HepG2 (cell line): ENCODE results near the gene TNK1. TPM values are rescaled to one million over a fixed set of nuclear protein-coding genes. Genes with fewer than 3 reads are reported as not detected.

Experiments
- ATAC-seq: fragments of 200-7000 bp; cut with Tn5 transposase; 3 replicates; pipeline ENCODE4 v1.9.1; 2020; ENCODE audit warnings: mild to moderate bottlenecking, moderate library complexity
- BruUV-seq: library from RNA; stranded (reverse); fragments of 400-500 nt; replicated peaks from 2 replicates; lab custom pipeline; 2021; lab: Mats Ljungman, UMichigan
- CTCF ChIA-PET: fragments of 300-600 bp; formaldehyde crosslinking; extraction: SDS; loops from one replicate; lab custom pipeline; 2021; ENCODE audit warnings: low total read pairs, inconsistent platforms, low intra/inter-chr PET ratio; lab: Yijun Ruan, JAX
- POLR2A ChIA-PET: fragments of 350-600 bp; sonication (Branson Sonifier 250); formaldehyde crosslinking; loops from one replicate; lab custom pipeline; 2020; ENCODE audit warnings: antibody characterized with exemption, inconsistent platforms; lab: Yijun Ruan, JAX
- DNase-seq: peaks from one replicate; pipeline ENCODE4 v3.0.0-alpha.2; 2015; ENCODE audit warnings: low spot score
- FAIRE-seq: peaks from 3 replicates; lab custom pipeline; 2011; peaks lifted over from hg19 to GRCh38; lab: Jason Lieb, UNC
- H2AFZ ChIP-seq: one replicate; pipeline ENCODE4 v1.6.1; 2011; ENCODE audit warnings: low read length, inconsistent platforms
- H3K27ac ChIP-seq: fragments of 300-600 bp; 3 replicates; pipeline ENCODE4 v1.8.0; 2011; ENCODE audit warnings: mixed run types, mild to moderate bottlenecking, mixed read lengths, low read length, inconsistent platforms; ENCODE audit not compliant: insufficient read depth; ENCODE audit errors: extremely low read length
- H3K27me3 ChIP-seq, 2 experiments: fragments of 200-600 bp in 1 of 2; 2 replicates in 1 of 2; 3 replicates in 1 of 2; pipeline versions ENCODE4 v1.6.0 to v1.8.0; 2011; ENCODE audit warnings: low read length in 2 of 2, mild to moderate bottlenecking in 2 of 2, moderate library complexity in 2 of 2, inconsistent platforms in 1 of 2; ENCODE audit not compliant: insufficient read depth in 2 of 2, control insufficient read depth in 1 of 2
- H3K36me3 ChIP-seq, 2 experiments: fragments of 200-600 bp in 1 of 2; replicated peaks in 1 of 2; 2 replicates in 1 of 2; 3 replicates in 1 of 2; pipeline versions ENCODE4 v1.5.1 to v1.8.0; 2011; ENCODE audit warnings: low read length in 2 of 2, inconsistent platforms in 1 of 2; ENCODE audit not compliant: insufficient read depth in 2 of 2, control insufficient read depth in 1 of 2
- H3K4me1 ChIP-seq: 2 replicates; pipeline ENCODE4 v1.5.1; 2012; ENCODE audit warnings: low read length, inconsistent platforms; ENCODE audit not compliant: insufficient read depth
- H3K4me2 ChIP-seq: 2 replicates; pipeline ENCODE4 v1.6.0; 2011; ENCODE audit warnings: low read depth, low read length, inconsistent platforms
- H3K4me3 ChIP-seq, 3 experiments: fragments of 200-600 bp in 1 of 3; sonication (generic), shearing (Covaris generic) in 1 of 3; replicated peaks in 1 of 3; 2 replicates each; pipeline ENCODE4 v1.5.1; 2011 to 2016; ENCODE audit warnings: low read length in 3 of 3, inconsistent platforms in 2 of 3, low read depth in 2 of 3, mild to moderate bottlenecking in 2 of 3, control low read depth in 1 of 3, mixed read lengths in 1 of 3; ENCODE audit not compliant: insufficient read depth in 1 of 3
- H3K79me2 ChIP-seq: one replicate; pipeline ENCODE4 v1.6.1; 2011; ENCODE audit warnings: low read length, inconsistent platforms; ENCODE audit not compliant: insufficient read depth
- H3K9ac ChIP-seq: 2 replicates; pipeline ENCODE4 v1.6.0; 2011; ENCODE audit warnings: mild to moderate bottlenecking, low read depth, low read length, inconsistent platforms; ENCODE audit not compliant: insufficient read depth
- H3K9me3 ChIP-seq: 2 replicates; pipeline ENCODE4 v1.5.1; 2012; ENCODE audit warnings: mild to moderate bottlenecking, low read length
- H4K20me1 ChIP-seq: 2 replicates; pipeline ENCODE4 v1.6.0; 2011; ENCODE audit warnings: inconsistent platforms, mild to moderate bottlenecking, low read length, moderate library complexity; ENCODE audit not compliant: insufficient read depth
- BATF2 ChIP-seq: sonication (generic); formaldehyde crosslinking; IDR thresholded peaks from 2 replicates; pipeline ENCODE4 v1.8.0; 2022; ENCODE audit warnings: mild to moderate bottlenecking, missing genetic modification reagents, moderate library complexity
- BRD4 ChIP-seq: sonication (generic); formaldehyde crosslinking; IDR thresholded peaks from 2 replicates; pipeline ENCODE4 v1.4.0; 2020; ENCODE audit warnings: missing genetic modification reagents
- FOXJ3 ChIP-seq: sonication (generic); formaldehyde crosslinking; IDR thresholded peaks from 2 replicates; pipeline ENCODE4 v1.4.0; 2020; ENCODE audit warnings: missing genetic modification reagents, mild to moderate bottlenecking, borderline replicate concordance
- FOXP1 ChIP-seq, 2 experiments: fragments of 450-650 bp in 1 of 2; IDR thresholded peaks; 2 replicates each; pipeline ENCODE4 v1.6.1; 2017 to 2018; ENCODE audit warnings: antibody characterized with exemption in 1 of 2
- MYC ChIP-seq: sonication (generic); formaldehyde crosslinking; IDR thresholded peaks from 2 replicates; pipeline ENCODE4 v1.9.0; 2021; ENCODE audit warnings: missing genetic modification reagents, borderline replicate concordance
- SNRNP70 ChIP-seq: fragments of 200-400 bp; formaldehyde crosslinking; IDR thresholded peaks from 2 replicates; pipeline ENCODE4 v1.6.1; 2017; ENCODE audit warnings: mild to moderate bottlenecking, low read depth, low read length, moderate library complexity
- SRSF1 ChIP-seq: fragments of 200-400 bp; formaldehyde crosslinking; optimal IDR thresholded peaks from 2 replicates; pipeline ENCODE3; 2017; ENCODE audit warnings: mild to moderate bottlenecking, low read depth, low read length, moderate library complexity
- XRCC5 ChIP-seq: fragments of 200-400 bp; formaldehyde crosslinking; optimal IDR thresholded peaks from 2 replicates; pipeline ENCODE3; 2017; ENCODE audit warnings: mild to moderate bottlenecking, low read length
- ZNF746 ChIP-seq: sonication (generic); formaldehyde crosslinking; IDR thresholded peaks from 2 replicates; pipeline ENCODE4 v1.8.0; 2022; ENCODE audit warnings: mild to moderate bottlenecking, missing genetic modification reagents
- WGBS: methylation state at CpG from one replicate; pipeline ENCODE4 v1.1.6; 2017; ENCODE audit warnings: low lambda C conversion rate; 5-methylcytosine and 5-hydroxymethylcytosine counted together
- in situ Hi-C: cut with HindIII; loops from 2 replicates; pipeline ENCODE4 v1.10.0; 2017; ENCODE audit warnings: low pct_unique_long_range_greater_than_20kb; ENCODE audit not compliant: extremely low pct_ligation_motif_present
- intact Hi-C: fragments of 100-400 bp; cut with micrococcal nuclease; formaldehyde crosslinking; loops from one replicate; pipeline ENCODE4 v1.10.0; 2022; ENCODE audit not compliant: unreplicated experiment
- polyA plus RNA-seq, 8 experiments: library from polyadenylated mRNA; depleted of rRNA in 3 of 8; stranded (reverse) in 7 of 8; unstranded in 1 of 8; fragments of >200 nt; fragmentation: Illumina TruSeq in 4 of 8; extraction: Trizol in 4 of 8; gene quantifications; 2 replicates each; pipeline versions ENCODE4 v1.2.1 to v1.2.3, GENCODE V29; 2011 to 2016; ENCODE audit warnings: low read depth in 4 of 8, missing spikeins in 1 of 8, mixed read lengths in 1 of 8; ENCODE audit not compliant: insufficient read depth in 1 of 8
- total RNA-seq, 5 experiments: library from RNA; depleted of rRNA; stranded (reverse); fragments of >200 nt; fragmentation: Illumina TruSeq; extraction: Trizol; gene quantifications; 2 replicates each; pipeline ENCODE4 v1.2.3, GENCODE V29; 2016; ENCODE audit warnings: low read depth in 1 of 5

TNK1 gene
- total and polyA plus RNA-seq, 2 of the 13 experiments (the other 11 are each of a cell fraction or from before 2014, with no cell fraction given), result 2.0 to 3.5 TPM

GRCh38 chr17:7369825-7370224 is 11.1 kb upstream of the TNK1 start:
- CTCF ChIA-PET, result no interaction called here
- TF ChIP-seq SNRNP70, result no peak
- no peak for TF ChIP-seq FOXP1 (IDR thresholded peaks at IDR 0.05)
- no peak for TF ChIP-seq FOXP1 (CRISPR knock-in tag; IDR thresholded peaks at IDR 0.05)
- TF ChIP-seq MYC (CRISPR knock-in tag), result no peak
- no peak for TF ChIP-seq BATF2 (CRISPR knock-in tag)
- no peak for TF ChIP-seq ZNF746 (CRISPR knock-in tag)
- no peak for TF ChIP-seq BRD4
- no peak for TF ChIP-seq XRCC5
- no peak for TF ChIP-seq SRSF1
- TF ChIP-seq FOXJ3 (CRISPR knock-in tag), result no peak
- no peaks in the 10 kb centered on the region for H3K36me3 ChIP-seq
- peaks cover 10% of the 10 kb centered on the region for H3K4me1 ChIP-seq
- peak; percentile 60; the same call in 2 of the 3 replicates for ATAC-seq
- H2AFZ ChIP-seq, result no peak overlapping the region
- no TSS peak for BruUV-seq
- 1% methylated on average over 5 of the region's 5 CpGs for WGBS
- peaks cover 0 to 14% of the 10 kb centered on the region in 2 experiments; a peak in 3 of 5 replicates for H3K27me3 ChIP-seq
- H4K20me1 ChIP-seq, result no peaks in the 10 kb centered on the region
- POLR2A ChIA-PET, result interaction anchor here (1.1 to 1.6 kb wide), 3 partner anchors 10 to 76 kb away, joined by 3 to 8 read pairs (median 3); partner anchors contain the start of gene TMEM256
- no peak overlapping the region for H3K9ac ChIP-seq
- no peak for FAIRE-seq
- H3K4me3 ChIP-seq, result no peak overlapping the region
- in situ Hi-C loops, result no loop called here
- H3K9me3 ChIP-seq, result no peaks in the 10 kb centered on the region
- DNase-seq, result no peak
- no peak overlapping the region for H3K4me2 ChIP-seq
- intact Hi-C loops, result no loop called here
- no peaks in the 10 kb centered on the region for H3K79me2 ChIP-seq
- H3K27ac ChIP-seq, result no peak overlapping the region
